ENCODE data around the gene SMAP2.

Gene SMAP2

GRCh38 chr1:40353082-40353481, 20.4 kb upstream of the SMAP2 start:
- no peak for DNase-seq
- no peak overlapping the region for H3K4me3 Mint-ChIP-seq
- no peaks in the 10 kb centered on the region for H3K27me3 Mint-ChIP-seq
- no peaks in the 10 kb centered on the region for H3K9me3 Mint-ChIP-seq
- CTCF ChIA-PET = interaction anchor here (0.5 to 4.1 kb wide), 2 partner anchors 12 to 14 kb away, joined by 3 to 21 read pairs; no protein-coding TSS in a partner anchor
- H3K36me3 Mint-ChIP-seq = no peaks in the 10 kb centered on the region
- no peaks in the 10 kb centered on the region for H3K4me1 Mint-ChIP-seq
- H3K27ac Mint-ChIP-seq = no peak overlapping the region

GRCh38 chr1:40357625-40358024, 15.9 kb upstream of the SMAP2 start:
- H3K36me3 Mint-ChIP-seq = no peaks in the 10 kb centered on the region
- H3K27me3 Mint-ChIP-seq = no peaks in the 10 kb centered on the region
- CTCF ChIA-PET = interaction anchor here (0.9 to 2.7 kb wide), 2 partner anchors 19 to 28 kb away, joined by 3 to 10 read pairs; no protein-coding TSS in a partner anchor
- H3K9me3 Mint-ChIP-seq = peaks cover 19% of the 10 kb centered on the region
- no peak overlapping the region for H3K27ac Mint-ChIP-seq
- no peaks in the 10 kb centered on the region for H3K4me1 Mint-ChIP-seq
- H3K4me3 Mint-ChIP-seq = no peak overlapping the region
- no peak for DNase-seq

GRCh38 chr1:40360631-40361030, 12.9 kb upstream of the SMAP2 start:
- Mint-ChIP-seq H3K27ac (no peak overlapping the region), H3K9me3 (peaks cover 19% of the 10 kb centered on the region), H3K4me1 (no peaks in the 10 kb centered on the region), H3K27me3 (no peaks in the 10 kb centered on the region), H3K4me3 (no peak overlapping the region), H3K36me3 (no peaks in the 10 kb centered on the region)
- no peak for DNase-seq
- CTCF ChIA-PET = no interaction called here

GRCh38 chr1:40361201-40361600, 12.3 kb upstream of the SMAP2 start:
- CTCF ChIA-PET = no interaction called here
- Mint-ChIP-seq H3K4me3 (no peak overlapping the region), H3K27ac (no peak overlapping the region), H3K4me1 (no peaks in the 10 kb centered on the region), H3K36me3 (no peaks in the 10 kb centered on the region), H3K27me3 (no peaks in the 10 kb centered on the region), H3K9me3 (peaks cover 19% of the 10 kb centered on the region)
- no peak for DNase-seq

- DNase-seq = no peak
These were observed 11.9 kb upstream of the SMAP2 start for GRCh38 chr1:40361637-40362036.

GRCh38 chr1:40362199-40362598, 11.3 kb upstream of the SMAP2 start:
- CTCF ChIA-PET = no interaction called here
- no peak for DNase-seq
- no peaks in the 10 kb centered on the region for H3K27me3 Mint-ChIP-seq
- no peaks in the 10 kb centered on the region for H3K4me1 Mint-ChIP-seq
- peaks cover 19% of the 10 kb centered on the region for H3K9me3 Mint-ChIP-seq
- H3K36me3 Mint-ChIP-seq = no peaks in the 10 kb centered on the region
- H3K27ac Mint-ChIP-seq = no peak overlapping the region
- H3K4me3 Mint-ChIP-seq = no peak overlapping the region

More at GRCh38 chr1:40361637-40362036, 11.9 kb upstream of the SMAP2 start:
- Mint-ChIP-seq H3K27me3 (no peaks in the 10 kb centered on the region), H3K4me1 (no peaks in the 10 kb centered on the region), H3K27ac (no peak overlapping the region), H3K9me3 (peaks cover 19% of the 10 kb centered on the region), H3K4me3 (no peak overlapping the region), H3K36me3 (no peaks in the 10 kb centered on the region)
- CTCF ChIA-PET = no interaction called here

- H3K36me3 Mint-ChIP-seq = no peaks in the 10 kb centered on the region
- H3K4me3 Mint-ChIP-seq = no peak overlapping the region
- no peak overlapping the region for H3K27ac Mint-ChIP-seq
- no peaks in the 10 kb centered on the region for H3K27me3 Mint-ChIP-seq
- no peak for DNase-seq
- peaks cover 19% of the 10 kb centered on the region for H3K9me3 Mint-ChIP-seq
- CTCF ChIA-PET = no interaction called here
- H3K4me1 Mint-ChIP-seq = no peaks in the 10 kb centered on the region
These were observed 10.8 kb upstream of the SMAP2 start for GRCh38 chr1:40362699-40363098.

GRCh38 chr1:40363721-40364120, 9.8 kb upstream of the SMAP2 start:
- no peak overlapping the region for H3K4me3 Mint-ChIP-seq
- CTCF ChIA-PET = interaction anchor here (0.9 to 1.1 kb wide), 2 partner anchors 10 to 41 kb away, joined by 3 read pairs; partner anchors contain the start of gene SMAP2
- H3K27ac Mint-ChIP-seq = no peak overlapping the region
- H3K4me1 Mint-ChIP-seq = no peaks in the 10 kb centered on the region
- DNase-seq = no peak
- no peaks in the 10 kb centered on the region for H3K36me3 Mint-ChIP-seq
- H3K9me3 Mint-ChIP-seq = peaks cover 14% of the 10 kb centered on the region
- H3K27me3 Mint-ChIP-seq = no peaks in the 10 kb centered on the region

GRCh38 chr1:40371707-40372258, 1.7 kb upstream of the SMAP2 start:
- no peak overlapping the region for H3K27ac Mint-ChIP-seq
- peaks cover 5% of the 10 kb centered on the region for H3K27me3 Mint-ChIP-seq
- no peak for DNase-seq
- peaks cover 19% of the 10 kb centered on the region for H3K36me3 Mint-ChIP-seq
- H3K4me1 Mint-ChIP-seq = peaks cover 30% of the 10 kb centered on the region
- CTCF ChIA-PET = interaction anchor here (1.3 kb wide), 1 partner anchor 13 kb away, joined by 3 read pairs; no protein-coding TSS in a partner anchor
- H3K9me3 Mint-ChIP-seq = no peaks in the 10 kb centered on the region
- H3K4me3 Mint-ChIP-seq = no peak overlapping the region

GRCh38 chr1:40372658-40373322, 737 bp upstream of the SMAP2 start:
- Mint-ChIP-seq H3K9me3 (no peaks in the 10 kb centered on the region), H3K27me3 (peaks cover 5% of the 10 kb centered on the region), H3K4me1 (peaks cover 39% of the 10 kb centered on the region), H3K36me3 (peaks cover 27% of the 10 kb centered on the region), H3K27ac (peak overlapping the region; percentile 95), H3K4me3 (peak overlapping the region; percentile 95)
- no peak for DNase-seq
- CTCF ChIA-PET = interaction anchor here (1.1 to 2.3 kb wide), 8 partner anchors 9 to 56 kb away, joined by 3 to 11 read pairs (median 6); partner anchors contain the start of gene COL9A2

GRCh38 chr1:40377512-40377911, 4.0 kb downstream of the SMAP2 start:
- Mint-ChIP-seq H3K4me3 (peak overlapping the region; percentile 43), H3K27ac (peak overlapping the region; percentile 46)
- CTCF ChIA-PET = interaction anchor here (1.0 kb wide), 1 partner anchor 27 kb away, joined by 3 read pairs; no protein-coding TSS in a partner anchor

GRCh38 chr1:40379785-40380452, 6.4 kb downstream of the SMAP2 start:
- H3K36me3 Mint-ChIP-seq = peaks cover 52% of the 10 kb centered on the region
- H3K27me3 Mint-ChIP-seq = no peaks in the 10 kb centered on the region
- H3K27ac Mint-ChIP-seq = peak overlapping the region; percentile 99
- DNase-seq = no peak
- H3K4me3 Mint-ChIP-seq = no peak overlapping the region
- CTCF ChIA-PET = interaction anchor here (1.0 kb wide), 2 partner anchors 13 to 24 kb away, joined by 3 to 4 read pairs; no protein-coding TSS in a partner anchor
- no peaks in the 10 kb centered on the region for H3K9me3 Mint-ChIP-seq
- peaks cover 91% of the 10 kb centered on the region for H3K4me1 Mint-ChIP-seq

More at GRCh38 chr1:40377512-40377911, 4.0 kb downstream of the SMAP2 start:
- peaks cover 75% of the 10 kb centered on the region for H3K4me1 Mint-ChIP-seq
- H3K27me3 Mint-ChIP-seq = peaks cover 5% of the 10 kb centered on the region
- H3K36me3 Mint-ChIP-seq = peaks cover 45% of the 10 kb centered on the region
- DNase-seq = no peak
- H3K9me3 Mint-ChIP-seq = no peaks in the 10 kb centered on the region

- Mint-ChIP-seq H3K27ac (peak overlapping the region; percentile 99), H3K4me3 (peak overlapping the region; percentile 71), H3K4me1 (peaks cover 97% of the 10 kb centered on the region), H3K27me3 (no peaks in the 10 kb centered on the region), H3K9me3 (no peaks in the 10 kb centered on the region), H3K36me3 (peaks cover 52% of the 10 kb centered on the region)
- CTCF ChIA-PET = interaction anchor here (1.0 to 3.0 kb wide), 4 partner anchors 12 to 41 kb away, joined by 3 to 19 read pairs (median 8); no protein-coding TSS in a partner anchor
- DNase-seq = no peak
These were observed 7.3 kb downstream of the SMAP2 start for GRCh38 chr1:40380817-40381216.
